Keratinocyte (primary cell): ENCODE results near the gene PDE8A. TPM values are rescaled to one million over a fixed set of nuclear protein-coding genes. Genes with fewer than 3 reads are reported as not detected.

Experiments used
- DNase-seq: peaks from one replicate; pipeline ENCODE4 v3.0.0-alpha.2; 2011; ENCODE audit warnings: low read depth, missing footprints, low spot score
- FAIRE-seq: peaks from 2 replicates; lab custom pipeline; 2011; peaks lifted over from hg19 to GRCh38; lab: Jason Lieb, UNC
- H2AFZ ChIP-seq: 2 replicates; pipeline ENCODE4 v1.6.0; 2012; ENCODE audit warnings: low read length, control low read depth, inconsistent platforms; ENCODE audit not compliant: control insufficient read depth
- H3K27ac ChIP-seq: 2 replicates; pipeline ENCODE4 v1.5.1; 2011; ENCODE audit warnings: low read length; ENCODE audit not compliant: control insufficient read depth, insufficient read depth
- H3K27me3 ChIP-seq: 3 replicates; pipeline ENCODE4 v1.6.0; 2011; ENCODE audit warnings: low read length; ENCODE audit not compliant: control insufficient read depth, insufficient read depth; ENCODE audit errors: extremely low read depth
- H3K36me3 ChIP-seq, 2 experiments: 2 replicates in 1 of 2; 3 replicates in 1 of 2; pipeline ENCODE4 v1.5.1; 2011; ENCODE audit warnings: low read length in 2 of 2, mild to moderate bottlenecking in 1 of 2; ENCODE audit not compliant: control insufficient read depth in 2 of 2, insufficient read depth in 2 of 2; ENCODE audit errors: extremely low read depth in 1 of 2
- H3K4me1 ChIP-seq: 3 replicates; pipeline ENCODE4 v1.5.1; 2011; ENCODE audit warnings: low read length; ENCODE audit not compliant: control insufficient read depth, insufficient read depth; ENCODE audit errors: extremely low read depth
- H3K4me2 ChIP-seq: 3 replicates; pipeline ENCODE4 v1.6.0; 2011; ENCODE audit warnings: low read depth, low read length; ENCODE audit not compliant: control insufficient read depth, insufficient read depth; ENCODE audit errors: extremely low read depth
- H3K4me3 ChIP-seq, 3 experiments: fragments of 200-600 bp in 1 of 3; sonication (generic) in 1 of 3; 2 replicates in 2 of 3; 3 replicates in 1 of 3; pipeline ENCODE4 v1.5.1; 2011 to 2016; ENCODE audit warnings: low read length in 3 of 3, mild to moderate bottlenecking in 3 of 3, control low read depth in 2 of 3, inconsistent platforms in 1 of 3, low read depth in 1 of 3, mixed read lengths in 1 of 3, mixed run types in 1 of 3, moderate library complexity in 1 of 3; ENCODE audit not compliant: control insufficient read depth in 2 of 3, insufficient read depth in 2 of 3; ENCODE audit errors: extremely low read depth in 1 of 3
- H3K79me2 ChIP-seq: 2 replicates; pipeline ENCODE4 v1.6.0; 2012; ENCODE audit warnings: low read length; ENCODE audit not compliant: control insufficient read depth, insufficient read depth
- H3K9ac ChIP-seq: 3 replicates; pipeline ENCODE4 v1.6.0; 2011; ENCODE audit warnings: low read length; ENCODE audit not compliant: control insufficient read depth, insufficient read depth; ENCODE audit errors: extremely low read depth
- H3K9me1 ChIP-seq: 3 replicates; pipeline ENCODE4 v1.6.0; 2011; ENCODE audit warnings: low read length; ENCODE audit not compliant: control insufficient read depth, insufficient read depth; ENCODE audit errors: extremely low read depth
- H3K9me3 ChIP-seq: 2 replicates; pipeline ENCODE4 v1.5.1; 2012; ENCODE audit warnings: low read depth, low read length; ENCODE audit not compliant: control insufficient read depth
- H4K20me1 ChIP-seq: 3 replicates; pipeline ENCODE4 v1.6.0; 2011; ENCODE audit warnings: low read length; ENCODE audit not compliant: control insufficient read depth, insufficient read depth; ENCODE audit errors: extremely low read depth
- CTCF ChIP-seq, 3 experiments: IDR thresholded peaks in 1 of 3; conservative IDR thresholded peaks in 1 of 3; optimal IDR thresholded peaks in 1 of 3; 2 replicates in 2 of 3; 3 replicates in 1 of 3; pipeline versions ENCODE3 to v1.5.1; 2011; ENCODE audit warnings: low read length in 3 of 3, mild to moderate bottlenecking in 3 of 3, moderate library complexity in 2 of 3, control low read depth in 1 of 3, inconsistent platforms in 1 of 3; ENCODE audit not compliant: insufficient read depth in 2 of 3; ENCODE audit errors: extremely low read depth in 1 of 3
- EZH2 ChIP-seq: IDR thresholded peaks from one replicate; pipeline ENCODE4 v1.6.1; 2012; ENCODE audit warnings: inconsistent platforms, mild to moderate bottlenecking, low read length, moderate library complexity
- dilution Hi-C: fragments of 300-500 bp; cut with MboI; formaldehyde crosslinking; loops from one replicate; pipeline ENCODE4 v1.7.0; 2020; ENCODE audit warnings: low sequenced_read_pairs; ENCODE audit not compliant: extremely low pct_ligation_motif_present
- polyA plus RNA-seq, 5 experiments: library from polyadenylated mRNA; depleted of rRNA in 3 of 5; stranded (reverse) in 3 of 5; stranded (forward) in 1 of 5; unstranded in 1 of 5; fragments of >200 nt; gene quantifications; 1 replicate in 1 of 5; 2 replicates in 3 of 5; 3 replicates in 1 of 5; pipeline versions ENCODE4 v1.2.1 to v1.2.3, GENCODE V29; 2011 to 2012; ENCODE audit warnings: missing spikeins in 2 of 5, low read depth in 1 of 5, low replicate concordance in 1 of 5

The PDE8A gene
- polyA plus RNA-seq, 1 donor (not counting 4 experiments of a cell fraction or from before 2014, with no cell fraction given) = 24.1 TPM

- Histone ChIP-seq H4K20me1 (no peaks in the 10 kb centered on the region), H3K27ac (no peak overlapping the region), H3K9me1 (no peaks in the 10 kb centered on the region), H3K4me1 (peaks cover 18% of the 10 kb centered on the region), H3K9me3 (no peaks in the 10 kb centered on the region), H3K36me3 (no peaks in the 10 kb centered on the region), H3K27me3 (no peaks in the 10 kb centered on the region), H3K9ac (no peak overlapping the region), H3K4me3 (no peak overlapping the region), H3K79me2 (peaks cover 15% of the 10 kb centered on the region), H3K4me2 (no peak overlapping the region), H2AFZ (no peak overlapping the region)
- no peak for FAIRE-seq
- dilution Hi-C loops = no loop called here
- TF ChIP-seq EZH2 = no peak
- TF ChIP-seq CTCF (optimal IDR thresholded peaks at IDR 0.05 in 1 of 3, IDR thresholded peaks at IDR 0.05 in 1 of 3, conservative IDR thresholded peaks at IDR 0.05 in 1 of 3; ENCODE audit: extremely low read depth in 1 of 3, insufficient read depth in 2 of 3, low read length in 3 of 3) = no peak
- no peak for DNase-seq
Observed at GRCh38 chr15:85022860-85023403, 41.3 kb downstream of the PDE8A start.

- DNase-seq = no peak
- peaks cover 18% of the 10 kb centered on the region for H3K4me1 ChIP-seq
- dilution Hi-C loops = no loop called here
Observed at GRCh38 chr15:85024003-85024402, 42.3 kb downstream of the PDE8A start.

More at GRCh38 chr15:85024003-85024402, 42.3 kb downstream of the PDE8A start:
- Histone ChIP-seq H4K20me1 (no peaks in the 10 kb centered on the region), H3K9me3 (no peaks in the 10 kb centered on the region), H3K9me1 (no peaks in the 10 kb centered on the region), H3K36me3 (no peaks in the 10 kb centered on the region), H3K79me2 (peaks cover 17% of the 10 kb centered on the region), H2AFZ (no peak overlapping the region), H3K27ac (no peak overlapping the region), H3K9ac (no peak overlapping the region), H3K4me2 (peak overlapping the region; percentile 46), H3K4me3 (no peak overlapping the region), H3K27me3 (no peaks in the 10 kb centered on the region)
- TF ChIP-seq EZH2 (no peak), CTCF (optimal IDR thresholded peaks at IDR 0.05 in 1 of 3, IDR thresholded peaks at IDR 0.05 in 1 of 3, conservative IDR thresholded peaks at IDR 0.05 in 1 of 3; ENCODE audit: extremely low read depth in 1 of 3, insufficient read depth in 2 of 3, low read length in 3 of 3) (no peak)
- no peak for FAIRE-seq
